Astrocyte (in vitro differentiated cells and primary cell): ENCODE data around the gene NANOS1. TPM values are rescaled to one million over a fixed set of nuclear protein-coding genes. Genes with fewer than 3 reads are reported as not detected.

Experiments
- DNase-seq: peaks from one replicate; pipeline ENCODE4 v3.0.0-alpha.2; 2010; ENCODE audit warnings: low read depth
- FAIRE-seq: peaks from 2 replicates; lab custom pipeline; 2011; peaks lifted over from hg19 to GRCh38; lab: Jason Lieb, UNC
- H2AFZ ChIP-seq: 2 replicates; pipeline ENCODE4 v1.6.0; 2012; ENCODE audit warnings: low read depth, low read length, inconsistent platforms
- H3K27ac ChIP-seq: 2 replicates; pipeline ENCODE4 v1.5.1; 2011; ENCODE audit warnings: low read depth, low read length, inconsistent platforms
- H3K27me3 ChIP-seq: 2 replicates; pipeline ENCODE4 v1.6.0; 2011; ENCODE audit warnings: low read length, inconsistent platforms; ENCODE audit not compliant: insufficient read depth
- H3K36me3 ChIP-seq: 2 replicates; pipeline ENCODE4 v1.5.1; 2011; ENCODE audit warnings: low read length, inconsistent platforms; ENCODE audit not compliant: insufficient read depth
- H3K4me1 ChIP-seq: 2 replicates; pipeline ENCODE4 v1.5.1; 2011; ENCODE audit warnings: low read length, inconsistent platforms; ENCODE audit not compliant: insufficient read depth
- H3K4me2 ChIP-seq: 2 replicates; pipeline ENCODE4 v1.6.0; 2012; ENCODE audit warnings: low read length, inconsistent platforms
- H3K4me3 ChIP-seq: 2 replicates; pipeline ENCODE4 v1.5.1; 2011; ENCODE audit warnings: low read depth, mild to moderate bottlenecking, low read length, inconsistent platforms; ENCODE audit not compliant: insufficient read depth
- H3K79me2 ChIP-seq: 2 replicates; pipeline ENCODE4 v1.6.0; 2012; ENCODE audit warnings: mild to moderate bottlenecking, low read length, inconsistent platforms; ENCODE audit not compliant: insufficient read depth
- H3K9ac ChIP-seq: 2 replicates; pipeline ENCODE4 v1.6.0; 2012; ENCODE audit warnings: mild to moderate bottlenecking, low read length, inconsistent platforms
- H3K9me3 ChIP-seq: 2 replicates; pipeline ENCODE4 v1.5.1; 2012; ENCODE audit warnings: low read depth, mild to moderate bottlenecking, low read length, inconsistent platforms; ENCODE audit not compliant: insufficient read depth
- H4K20me1 ChIP-seq: 2 replicates; pipeline ENCODE4 v1.6.0; 2012; ENCODE audit warnings: low read length, inconsistent platforms; ENCODE audit not compliant: insufficient read depth
- H3K27ac Mint-ChIP-seq: one replicate; pipeline ENCODE4 v1.8.0; 2021; ENCODE audit warnings: mild to moderate bottlenecking, mixed read lengths; ENCODE audit not compliant: unreplicated experiment
- H3K27me3 Mint-ChIP-seq: one replicate; pipeline ENCODE4 v1.8.0; 2021; ENCODE audit warnings: low read depth, mixed read lengths; ENCODE audit not compliant: unreplicated experiment
- H3K36me3 Mint-ChIP-seq: one replicate; pipeline ENCODE4 v1.8.0; 2021; ENCODE audit warnings: low read depth, mixed read lengths; ENCODE audit not compliant: unreplicated experiment
- H3K4me1 Mint-ChIP-seq: one replicate; pipeline ENCODE4 v1.8.0; 2021; ENCODE audit warnings: low read depth, mixed read lengths; ENCODE audit not compliant: unreplicated experiment
- H3K4me3 Mint-ChIP-seq: one replicate; pipeline ENCODE4 v1.8.0; 2021; ENCODE audit warnings: mild to moderate bottlenecking, moderate library complexity, mixed read lengths; ENCODE audit not compliant: unreplicated experiment
- H3K9me3 Mint-ChIP-seq: one replicate; pipeline ENCODE4 v1.8.0; 2021; ENCODE audit warnings: mild to moderate bottlenecking, mixed read lengths; ENCODE audit not compliant: unreplicated experiment
- CTCF ChIP-seq: IDR thresholded peaks from 2 replicates; pipeline ENCODE4 v1.5.1; 2011; ENCODE audit warnings: low read depth, mild to moderate bottlenecking, inconsistent platforms, low read length, moderate library complexity; ENCODE audit not compliant: insufficient read depth
- EZH2 ChIP-seq: IDR thresholded peaks from 2 replicates; pipeline ENCODE4 v1.6.1; 2012; ENCODE audit warnings: mild to moderate bottlenecking, low read length, inconsistent platforms; ENCODE audit not compliant: insufficient read depth
- total RNA-seq: library from RNA; stranded (reverse); gene quantifications from 2 replicates; pipeline ENCODE4 v1.2.1, GENCODE V29; 2021

The NANOS1 gene
- total RNA-seq, 1 donor from 2014 or later = 4.7 TPM

GRCh38 chr10:118997379-118997778 lies 32.1 kb upstream of the NANOS1 start:
- Mint-ChIP-seq H3K27me3 (peaks cover 9% of the 10 kb centered on the region), H3K27ac (no peak overlapping the region), H3K36me3 (peaks cover 3% of the 10 kb centered on the region), H3K4me1 (no peaks in the 10 kb centered on the region), H3K4me3 (no peak overlapping the region), H3K9me3 (peaks cover 4% of the 10 kb centered on the region)
- Histone ChIP-seq H3K79me2 (no peaks in the 10 kb centered on the region), H4K20me1 (no peaks in the 10 kb centered on the region), H3K4me2 (no peak overlapping the region), H3K36me3 (no peaks in the 10 kb centered on the region), H3K9me3 (no peaks in the 10 kb centered on the region), H2AFZ (no peak overlapping the region), H3K27me3 (peaks cover 2% of the 10 kb centered on the region), H3K4me3 (no peak overlapping the region), H3K9ac (no peak overlapping the region), H3K4me1 (no peaks in the 10 kb centered on the region), H3K27ac (no peak overlapping the region)
- FAIRE-seq = no peak
- TF ChIP-seq CTCF (no peak), EZH2 (no peak)
- no peak for DNase-seq

GRCh38 chr10:118998183-118998582 lies 31.3 kb upstream of the NANOS1 start:
- no peak for FAIRE-seq
- Histone ChIP-seq H3K27ac (no peak overlapping the region), H3K9ac (no peak overlapping the region), H3K4me1 (no peaks in the 10 kb centered on the region), H3K36me3 (no peaks in the 10 kb centered on the region), H2AFZ (no peak overlapping the region), H3K4me3 (no peak overlapping the region), H3K27me3 (peaks cover 2% of the 10 kb centered on the region), H3K79me2 (no peaks in the 10 kb centered on the region), H3K9me3 (no peaks in the 10 kb centered on the region), H4K20me1 (no peaks in the 10 kb centered on the region), H3K4me2 (no peak overlapping the region)
- H3K27me3 Mint-ChIP-seq = peaks cover 6% of the 10 kb centered on the region
- TF ChIP-seq EZH2 = no peak
- no peak for TF ChIP-seq CTCF
- H3K27ac Mint-ChIP-seq = no peak overlapping the region
- H3K4me1 Mint-ChIP-seq = no peaks in the 10 kb centered on the region
- DNase-seq = no peak
- peaks cover 4% of the 10 kb centered on the region for H3K9me3 Mint-ChIP-seq
- peaks cover 3% of the 10 kb centered on the region for H3K36me3 Mint-ChIP-seq
- no peak overlapping the region for H3K4me3 Mint-ChIP-seq

GRCh38 chr10:119001717-119002500 lies 27.6 kb upstream of the NANOS1 start:
- Mint-ChIP-seq H3K9me3 (peaks cover 4% of the 10 kb centered on the region), H3K36me3 (peaks cover 3% of the 10 kb centered on the region), H3K4me3 (no peak overlapping the region), H3K27ac (no peak overlapping the region), H3K27me3 (peaks cover 3% of the 10 kb centered on the region), H3K4me1 (peaks cover 21% of the 10 kb centered on the region)
- no peak for DNase-seq
- Histone ChIP-seq H3K27ac (no peak overlapping the region), H3K4me1 (peaks cover 13% of the 10 kb centered on the region), H3K27me3 (peaks cover 5% of the 10 kb centered on the region), H3K4me3 (no peak overlapping the region), H3K4me2 (no peak overlapping the region), H3K9me3 (no peaks in the 10 kb centered on the region), H3K79me2 (no peaks in the 10 kb centered on the region), H4K20me1 (peaks cover 9% of the 10 kb centered on the region), H3K9ac (no peak overlapping the region), H2AFZ (no peak overlapping the region), H3K36me3 (no peaks in the 10 kb centered on the region)
- FAIRE-seq = no peak
- no peak for TF ChIP-seq CTCF
- TF ChIP-seq EZH2 = no peak
